Activated CD4-positive, alpha-beta T cell treated with anti-CD3 and anti-CD28 coated beads, Interleukin-2, amount 10 ng/mL, durations not matched to agents 24 days and 14 days (primary cell): Measurements from ENCODE around the gene DYNC1LI1. TPM values are rescaled to one million over a fixed set of nuclear protein-coding genes. Genes with fewer than 3 reads are reported as not detected.

Experiments used
- DNase-seq: peaks from one replicate; pipeline ENCODE4 v3.0.0; 2022
- H3K27ac Mint-ChIP-seq: one replicate; pipeline ENCODE4 v1.8.0; 2022; ENCODE audit warnings: mild to moderate bottlenecking, mixed read lengths
- H3K27me3 Mint-ChIP-seq: one replicate; pipeline ENCODE4 v1.8.0; 2022; ENCODE audit warnings: mixed read lengths
- H3K36me3 Mint-ChIP-seq: one replicate; pipeline ENCODE4 v1.8.0; 2022; ENCODE audit warnings: low read depth, mild to moderate bottlenecking, mixed read lengths
- H3K4me1 Mint-ChIP-seq: one replicate; pipeline ENCODE4 v1.8.0; 2021; ENCODE audit warnings: mixed read lengths
- H3K4me3 Mint-ChIP-seq: one replicate; pipeline ENCODE4 v1.8.0; 2022; ENCODE audit warnings: mild to moderate bottlenecking, moderate library complexity, mixed read lengths
- H3K9me3 Mint-ChIP-seq: one replicate; pipeline ENCODE4 v1.8.0; 2021; ENCODE audit warnings: mixed read lengths
- intact Hi-C: fragments of 100-400 bp; cut with micrococcal nuclease; formaldehyde crosslinking; loops from one replicate; pipeline ENCODE4 v1.15.1; 2023
- total RNA-seq: library from RNA; stranded (reverse); gene quantifications from 2 replicates; pipeline ENCODE4 v1.2.3, GENCODE V29; 2022

DYNC1LI1 gene
- total RNA-seq, 1 donor from 2014 or later: 35.4 TPM

DNA sequence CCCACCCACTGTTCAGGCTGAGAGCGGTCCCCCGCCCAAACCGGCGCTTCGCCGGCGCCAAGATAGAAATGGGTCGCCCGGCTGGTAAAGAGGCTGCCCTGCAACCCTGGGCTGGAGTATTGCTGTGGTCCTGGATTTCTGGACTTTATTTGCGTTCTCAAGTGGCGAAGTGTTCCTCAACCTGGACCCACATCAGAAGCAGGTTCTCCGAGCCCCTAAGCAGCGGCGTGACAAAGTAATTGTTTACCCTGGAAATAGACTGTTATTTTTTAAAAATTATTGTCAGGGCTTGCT lies 481 bp upstream of the DYNC1LI1 start:
- Mint-ChIP-seq H3K27me3 (no peaks in the 10 kb centered on the region), H3K4me3 (peak overlapping the region; percentile 88), H3K27ac (peak overlapping the region; percentile 92), H3K9me3 (no peaks in the 10 kb centered on the region), H3K4me1 (peaks cover 20% of the 10 kb centered on the region), H3K36me3 (peaks cover 6% of the 10 kb centered on the region)
- intact Hi-C loops: loop anchor here (2.0 to 10.0 kb wide), 5 partner anchors 39 to 870 kb away; partner anchors contain the start of genes CMTM6, CMTM7, GPD1L and UBP1
- no peak for DNase-seq

DNA sequence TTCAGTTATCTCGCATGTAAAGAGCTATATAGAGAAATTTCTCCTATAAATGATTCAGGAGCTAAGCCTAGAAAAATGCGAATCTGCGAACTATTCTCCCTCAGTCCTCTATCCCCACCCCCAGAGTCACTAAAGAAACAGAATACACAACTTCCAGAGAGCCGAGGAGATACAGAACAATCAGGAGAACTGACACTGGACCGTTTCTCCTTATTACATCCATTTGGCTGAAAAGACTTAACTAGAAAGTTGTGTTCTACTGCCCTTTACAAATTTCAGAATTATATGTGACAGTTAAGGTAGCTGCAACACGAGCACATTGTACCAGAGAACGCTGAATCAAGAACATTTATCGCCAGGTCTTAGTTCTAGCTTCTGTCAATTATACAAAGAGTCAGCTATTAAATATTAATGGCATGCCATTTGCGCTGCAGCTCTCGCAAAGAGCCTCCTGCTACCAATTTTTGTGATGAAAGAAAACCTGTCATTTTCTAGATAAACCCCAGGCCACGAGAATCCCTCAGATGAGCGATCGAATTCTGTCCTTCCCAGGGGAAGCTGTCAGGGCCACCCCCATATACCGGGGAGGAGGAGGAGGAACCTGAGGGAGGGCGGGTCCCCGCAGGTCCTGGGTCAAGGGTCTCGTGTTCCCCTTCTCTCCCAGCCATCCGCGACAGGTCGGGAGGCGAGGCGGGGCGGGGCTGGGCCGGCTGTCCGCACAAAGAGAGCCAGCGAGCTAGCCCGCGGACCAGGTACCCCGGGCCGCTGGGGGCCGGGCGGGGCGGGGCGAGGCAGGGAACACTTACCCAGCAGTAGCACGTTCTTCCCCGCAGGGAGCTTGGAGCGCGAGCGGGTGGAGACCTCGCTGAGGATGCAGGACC lies 878 bp downstream of the DYNC1LI1 start:
- intact Hi-C loops: loop anchor here (1.0 to 10.0 kb wide), 6 partner anchors 37 to 871 kb away; partner anchors contain the start of genes CMTM6, CMTM7, CNOT10 and GPD1L
- Mint-ChIP-seq H3K27me3 (no peaks in the 10 kb centered on the region), H3K4me1 (peaks cover 20% of the 10 kb centered on the region), H3K36me3 (peaks cover 8% of the 10 kb centered on the region), H3K4me3 (peak overlapping the region; percentile 88), H3K27ac (peak overlapping the region; percentile 85), H3K9me3 (no peaks in the 10 kb centered on the region)
- DNase-seq: peak; percentile 86

DNA sequence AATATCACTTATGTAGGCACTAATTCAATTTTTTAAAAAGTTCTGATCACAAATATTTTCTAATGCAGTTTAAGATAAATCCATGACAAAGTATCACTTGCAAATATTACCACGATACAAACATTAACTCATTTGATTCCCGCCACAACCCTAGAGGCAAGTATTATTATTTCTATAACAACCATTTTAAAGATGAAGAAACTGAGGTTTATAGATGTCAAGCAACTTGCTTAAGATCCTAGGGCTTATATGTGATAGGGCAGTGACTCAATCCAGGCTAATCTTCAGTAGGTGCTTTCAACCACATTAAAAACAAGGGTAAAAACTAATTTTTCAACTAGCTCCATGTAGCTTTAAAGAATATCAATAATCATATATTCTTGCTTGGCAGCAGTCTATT lies 1.7 kb downstream of the DYNC1LI1 start:
- Mint-ChIP-seq H3K4me3 (peak overlapping the region; percentile 88), H3K9me3 (no peaks in the 10 kb centered on the region), H3K27ac (no peak overlapping the region), H3K27me3 (no peaks in the 10 kb centered on the region), H3K4me1 (peaks cover 24% of the 10 kb centered on the region), H3K36me3 (peaks cover 10% of the 10 kb centered on the region)
- intact Hi-C loops: no loop called here
- DNase-seq: no peak

DNA sequence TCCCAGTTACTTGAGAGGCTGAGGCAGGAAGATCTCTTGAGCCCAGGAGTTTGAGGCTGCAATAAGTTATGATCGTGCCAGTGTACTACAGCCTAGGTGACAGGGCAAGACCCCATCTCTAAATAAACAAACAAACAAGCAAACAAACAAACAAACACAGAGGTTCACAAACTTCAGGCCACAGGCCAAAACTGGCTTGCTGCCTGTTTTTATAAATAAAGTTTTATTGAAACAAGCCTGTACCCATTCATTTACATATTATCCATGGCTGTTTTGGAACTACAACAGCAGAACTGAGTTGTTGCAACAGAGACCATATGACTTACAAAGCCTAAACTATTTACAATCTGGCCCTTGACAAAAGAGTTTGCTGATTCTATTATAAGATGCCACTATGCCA lies 6.5 kb downstream of the DYNC1LI1 start:
- intact Hi-C loops: no loop called here
- Mint-ChIP-seq H3K4me3 (no peak overlapping the region), H3K4me1 (peaks cover 20% of the 10 kb centered on the region), H3K36me3 (peaks cover 18% of the 10 kb centered on the region), H3K27me3 (no peaks in the 10 kb centered on the region), H3K9me3 (no peaks in the 10 kb centered on the region), H3K27ac (no peak overlapping the region)
- no peak for DNase-seq

DNA sequence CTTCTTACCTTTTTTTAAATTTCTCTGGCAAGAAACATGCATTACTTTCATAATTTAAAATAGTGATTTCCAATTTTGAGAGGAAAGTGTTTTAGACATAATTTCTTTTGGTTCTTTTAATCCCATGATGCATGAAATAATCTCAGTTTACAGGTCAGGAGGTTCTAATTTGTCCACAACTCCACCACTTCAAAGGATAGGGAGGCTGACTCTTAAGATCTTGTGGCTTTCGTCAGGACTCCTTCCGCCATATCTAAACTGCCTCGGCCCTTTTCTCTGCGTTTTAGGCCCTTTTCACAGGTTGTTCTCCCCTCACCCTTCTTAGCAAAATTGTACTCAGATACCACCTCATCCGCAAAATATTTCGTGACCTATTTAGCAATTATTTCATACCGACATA lies 8.0 kb downstream of the DYNC1LI1 start:
- Mint-ChIP-seq H3K4me1 (peaks cover 10% of the 10 kb centered on the region), H3K27ac (no peak overlapping the region), H3K9me3 (no peaks in the 10 kb centered on the region), H3K36me3 (peaks cover 18% of the 10 kb centered on the region), H3K27me3 (no peaks in the 10 kb centered on the region), H3K4me3 (no peak overlapping the region)
- intact Hi-C loops: no loop called here
- no peak for DNase-seq

DNA sequence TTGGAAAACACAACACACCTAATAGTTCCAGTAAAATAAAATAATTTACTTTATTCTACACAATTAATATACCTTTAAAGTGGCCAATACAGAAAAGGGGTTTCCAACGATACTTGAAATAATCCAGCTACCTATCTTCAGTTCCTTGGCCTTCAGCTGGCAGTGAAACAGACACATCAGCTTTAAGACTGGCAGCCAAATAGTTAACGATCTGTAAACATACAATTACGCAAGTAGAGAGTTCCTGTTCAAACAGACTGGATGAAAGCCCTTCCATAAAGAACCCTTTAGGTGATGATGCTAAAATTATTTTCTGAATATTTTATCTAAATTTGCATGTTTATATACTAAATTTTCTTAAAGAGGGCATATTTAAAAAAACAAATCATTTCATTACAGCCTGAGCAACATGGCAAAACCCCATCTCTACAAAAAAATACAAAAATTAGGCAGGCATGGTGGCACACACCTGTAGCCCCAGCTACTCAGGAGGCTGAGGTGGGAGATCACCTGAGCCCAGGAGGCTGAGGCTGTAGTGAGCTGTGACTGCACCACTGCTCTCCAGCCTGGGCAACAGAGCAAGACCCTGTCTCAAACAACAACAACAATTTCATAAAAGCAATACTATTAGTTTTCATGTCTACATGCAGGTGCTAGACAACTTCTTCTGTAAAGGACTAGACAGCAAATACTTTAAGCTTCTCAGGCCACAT lies 12.9 kb downstream of the DYNC1LI1 start:
- peaks cover 14% of the 10 kb centered on the region for H3K4me1 Mint-ChIP-seq
- no peak for DNase-seq
- H3K27ac Mint-ChIP-seq: no peak overlapping the region
- no peak overlapping the region for H3K4me3 Mint-ChIP-seq
- intact Hi-C loops: no loop called here
- H3K36me3 Mint-ChIP-seq: peaks cover 9% of the 10 kb centered on the region
- no peaks in the 10 kb centered on the region for H3K9me3 Mint-ChIP-seq
- H3K27me3 Mint-ChIP-seq: no peaks in the 10 kb centered on the region

DNA sequence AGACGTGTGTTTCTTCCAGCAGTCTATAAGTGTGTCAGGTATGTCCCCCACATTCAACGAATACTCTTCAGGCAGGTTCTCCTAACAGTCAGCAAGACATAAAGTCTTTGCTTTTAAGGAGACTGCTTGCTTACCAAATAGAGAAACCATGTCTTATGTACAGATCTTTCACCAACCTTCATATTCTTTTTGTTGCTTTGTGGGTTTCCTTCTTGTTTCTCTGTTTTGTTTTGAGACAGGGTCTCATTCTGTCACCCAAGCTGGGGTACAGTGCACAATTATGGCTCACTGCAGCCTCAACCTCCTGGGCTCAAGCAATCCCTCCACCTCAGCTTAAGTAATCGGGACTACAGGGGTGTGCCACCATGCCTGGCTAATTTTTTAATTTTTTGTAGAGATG lies 14.3 kb downstream of the DYNC1LI1 start:
- no peaks in the 10 kb centered on the region for H3K27me3 Mint-ChIP-seq
- no peak overlapping the region for H3K4me3 Mint-ChIP-seq
- peaks cover 7% of the 10 kb centered on the region for H3K36me3 Mint-ChIP-seq
- peaks cover 22% of the 10 kb centered on the region for H3K4me1 Mint-ChIP-seq
- H3K27ac Mint-ChIP-seq: no peak overlapping the region
- intact Hi-C loops: no loop called here
- peak; percentile 27 for DNase-seq
- no peaks in the 10 kb centered on the region for H3K9me3 Mint-ChIP-seq

DNA sequence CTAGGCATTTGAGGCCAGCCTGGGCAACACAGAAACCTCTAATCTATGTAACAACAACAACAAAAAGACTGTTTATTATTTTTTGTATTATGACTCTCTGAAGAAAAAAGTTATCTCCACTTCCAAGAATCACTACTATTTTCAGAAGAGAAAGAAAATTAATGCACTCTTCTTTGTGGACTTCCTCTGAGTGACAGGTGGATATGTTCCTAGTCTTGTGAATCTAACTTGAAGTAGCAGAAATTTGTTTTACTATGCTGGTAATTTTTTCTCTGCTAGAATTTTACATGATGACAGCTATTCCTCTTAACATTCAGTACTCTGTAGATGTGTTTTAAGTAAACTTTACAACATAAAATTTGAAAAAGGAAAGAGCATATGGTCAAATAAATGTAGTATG lies 16.7 kb downstream of the DYNC1LI1 start:
- no peak for DNase-seq
- Mint-ChIP-seq H3K9me3 (no peaks in the 10 kb centered on the region), H3K27ac (no peak overlapping the region), H3K4me3 (no peak overlapping the region), H3K4me1 (peaks cover 27% of the 10 kb centered on the region), H3K27me3 (no peaks in the 10 kb centered on the region), H3K36me3 (peaks cover 5% of the 10 kb centered on the region)
- intact Hi-C loops: no loop called here

DNA sequence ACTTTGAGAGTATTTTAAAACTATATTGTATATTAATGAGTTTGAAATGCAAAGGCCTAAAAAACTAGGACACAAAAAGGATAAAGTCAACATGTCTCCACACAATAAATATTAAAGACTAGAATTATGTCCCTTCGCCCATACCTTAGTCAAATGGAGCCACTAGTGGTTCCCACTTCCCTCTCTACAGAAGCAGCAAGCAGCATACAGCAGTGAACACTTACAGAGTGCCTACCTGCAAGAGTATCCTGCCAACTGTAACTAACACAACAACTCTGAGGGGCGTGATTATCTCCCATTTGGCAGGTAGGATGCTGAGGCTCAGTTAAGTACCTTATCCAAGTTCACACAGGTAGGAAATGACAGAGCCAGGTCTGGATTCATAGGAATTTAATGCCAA lies 17.2 kb downstream of the DYNC1LI1 start:
- H3K36me3 Mint-ChIP-seq: peaks cover 5% of the 10 kb centered on the region
- DNase-seq: no peak
- H3K27me3 Mint-ChIP-seq: no peaks in the 10 kb centered on the region

DNA sequence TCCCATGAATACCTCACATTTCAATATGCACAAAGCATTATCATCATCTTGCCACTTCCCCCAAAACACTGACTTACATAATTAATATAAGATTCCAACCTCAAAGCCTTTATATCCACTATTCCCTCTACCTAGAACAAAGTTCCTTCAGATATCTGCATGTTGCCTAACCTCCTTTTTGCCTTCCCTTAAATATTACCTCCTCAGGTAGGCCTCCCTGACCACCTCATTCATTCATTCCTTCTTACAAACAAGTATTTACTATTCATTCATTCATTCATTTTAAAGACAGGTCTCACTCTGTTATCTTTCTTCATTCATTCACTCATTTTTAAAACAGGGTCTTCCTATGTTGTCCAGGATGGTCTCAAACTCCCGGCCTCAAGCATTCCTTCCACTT lies 18.6 kb downstream of the DYNC1LI1 start:
- peaks cover 5% of the 10 kb centered on the region for H3K36me3 Mint-ChIP-seq
- H3K27ac Mint-ChIP-seq: no peak overlapping the region
- no peaks in the 10 kb centered on the region for H3K27me3 Mint-ChIP-seq
- intact Hi-C loops: no loop called here
- peaks cover 27% of the 10 kb centered on the region for H3K4me1 Mint-ChIP-seq
- no peaks in the 10 kb centered on the region for H3K9me3 Mint-ChIP-seq
- H3K4me3 Mint-ChIP-seq: no peak overlapping the region
- peak; percentile 16 for DNase-seq

More for the DNA sequence above, 17.2 kb downstream of the DYNC1LI1 start:
- Mint-ChIP-seq H3K9me3 (no peaks in the 10 kb centered on the region), H3K27ac (no peak overlapping the region), H3K4me1 (peaks cover 27% of the 10 kb centered on the region), H3K4me3 (no peak overlapping the region)
- intact Hi-C loops: no loop called here

DNA sequence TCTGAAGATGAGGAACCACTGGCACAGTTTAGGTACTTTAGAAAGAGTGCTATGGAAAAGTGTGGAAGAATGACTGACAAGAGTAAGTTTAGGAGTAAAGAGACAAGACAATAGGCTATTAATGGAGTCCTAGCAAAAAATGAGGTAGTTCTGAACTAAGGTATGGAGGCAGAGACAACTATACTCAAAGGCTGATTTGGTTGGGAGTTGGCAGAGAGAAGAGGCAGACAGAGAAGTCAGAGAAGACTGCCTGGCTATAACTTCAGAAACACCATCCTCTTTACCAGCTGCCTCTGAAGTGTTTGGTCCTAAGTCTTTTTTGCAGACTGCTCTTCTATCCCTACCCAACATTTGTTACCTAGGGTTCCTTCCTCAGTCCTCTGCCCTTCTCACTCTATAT lies 19.2 kb downstream of the DYNC1LI1 start:
- H3K36me3 Mint-ChIP-seq: peaks cover 5% of the 10 kb centered on the region
- no peaks in the 10 kb centered on the region for H3K9me3 Mint-ChIP-seq
- H3K27me3 Mint-ChIP-seq: no peaks in the 10 kb centered on the region
- no peak overlapping the region for H3K4me3 Mint-ChIP-seq
- no peak overlapping the region for H3K27ac Mint-ChIP-seq
- H3K4me1 Mint-ChIP-seq: peaks cover 26% of the 10 kb centered on the region
- intact Hi-C loops: no loop called here
- DNase-seq: peak; percentile 44

DNA sequence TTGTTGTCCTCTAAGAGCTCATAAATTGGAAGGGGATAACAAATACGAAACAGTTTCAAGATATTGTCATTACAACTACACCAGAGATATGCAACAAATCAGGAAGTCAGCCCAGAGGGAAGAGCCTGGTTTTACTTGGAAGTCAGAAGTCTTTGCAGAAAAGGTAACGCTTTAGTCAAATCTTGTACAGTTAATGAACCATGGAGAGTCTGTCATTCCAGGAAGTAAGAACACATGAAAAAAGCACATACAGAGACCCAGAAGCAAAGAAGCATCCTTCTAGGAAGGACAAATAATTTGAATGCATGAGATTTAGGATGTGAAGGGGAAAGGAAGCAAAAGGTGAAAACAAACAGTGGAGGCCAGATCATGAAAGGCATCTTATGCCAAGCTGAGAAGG lies 19.6 kb downstream of the DYNC1LI1 start:
- H3K27ac Mint-ChIP-seq: no peak overlapping the region
- intact Hi-C loops: no loop called here
- H3K36me3 Mint-ChIP-seq: peaks cover 5% of the 10 kb centered on the region
- no peak for DNase-seq
- no peak overlapping the region for H3K4me3 Mint-ChIP-seq
- peaks cover 23% of the 10 kb centered on the region for H3K4me1 Mint-ChIP-seq
- no peaks in the 10 kb centered on the region for H3K27me3 Mint-ChIP-seq
- no peaks in the 10 kb centered on the region for H3K9me3 Mint-ChIP-seq

DNA sequence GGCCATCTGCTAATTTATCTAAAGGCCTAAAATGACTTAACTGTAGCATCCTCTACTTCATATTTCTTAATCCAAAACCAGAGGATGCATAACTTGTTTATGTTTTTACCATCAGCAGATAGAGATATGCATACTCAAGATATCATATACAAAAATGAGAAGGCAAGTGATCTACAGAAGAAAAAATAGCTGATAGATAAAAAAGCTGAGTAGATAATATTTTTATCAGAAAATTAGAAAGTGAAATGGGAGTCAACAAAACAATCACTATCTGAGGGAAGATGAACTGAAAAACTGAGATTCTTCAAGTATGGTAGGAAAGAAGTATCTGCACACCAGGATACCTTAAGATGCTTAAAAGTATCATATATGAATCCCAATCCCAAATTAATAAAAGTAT lies 25.4 kb downstream of the DYNC1LI1 start:
- Mint-ChIP-seq H3K27ac (no peak overlapping the region), H3K36me3 (peaks cover 6% of the 10 kb centered on the region)

DNA sequence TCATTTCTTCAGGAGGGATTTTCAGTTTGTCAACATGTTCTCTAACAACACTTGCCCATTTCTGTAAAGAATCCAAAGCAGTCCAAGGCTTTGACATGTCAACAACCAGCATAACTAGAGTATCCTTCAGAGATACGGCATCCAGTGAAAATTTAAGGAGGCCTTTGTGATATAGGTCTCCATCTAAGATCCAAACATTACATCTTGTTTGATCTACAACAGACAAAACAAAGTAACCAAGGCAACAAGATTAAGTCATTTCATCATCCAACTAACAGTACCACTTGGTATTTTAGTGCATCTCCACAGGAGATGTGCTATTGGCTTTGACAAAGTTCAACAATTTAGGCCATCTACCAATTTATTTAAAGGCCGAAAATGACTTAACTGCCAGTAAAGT lies 25.8 kb downstream of the DYNC1LI1 start:
- Mint-ChIP-seq H3K4me1 (peaks cover 4% of the 10 kb centered on the region), H3K27ac (no peak overlapping the region), H3K36me3 (peaks cover 6% of the 10 kb centered on the region), H3K27me3 (no peaks in the 10 kb centered on the region), H3K4me3 (no peak overlapping the region), H3K9me3 (no peaks in the 10 kb centered on the region)
- intact Hi-C loops: no loop called here
- no peak for DNase-seq

More for the DNA sequence above, 25.4 kb downstream of the DYNC1LI1 start:
- Mint-ChIP-seq H3K4me1 (peaks cover 4% of the 10 kb centered on the region), H3K4me3 (no peak overlapping the region), H3K27me3 (no peaks in the 10 kb centered on the region), H3K9me3 (no peaks in the 10 kb centered on the region)
- DNase-seq: no peak
- intact Hi-C loops: no loop called here
